NCI-H460 (cell line): Measurements from ENCODE around the gene SLC25A6. TPM values are rescaled to one million over a fixed set of nuclear protein-coding genes. Genes with fewer than 3 reads are reported as not detected.
"Not testable (repeated sequence)": the region's sequence is repeated elsewhere in the genome, so short reads cannot be mapped to it uniquely, and the experiment has no call there.

Experiments
- DNase-seq: peaks from one replicate; pipeline ENCODE4 v3.0.0-alpha.2; 2016; ENCODE audit warnings: low read depth; ENCODE audit errors: extremely low read depth
- total RNA-seq: library from RNA; depleted of rRNA; stranded (reverse); fragments of >200 nt; shearing (Covaris generic); gene quantifications from 2 replicates; pipeline ENCODE4 v1.2.3, GENCODE V29; 2014; rRNA removed

SLC25A6 gene
- total RNA-seq, 1 experiment from 2014 or later, result 553 TPM

- DNase-seq, result no peak
Observed at GRCh38 chrX:1355131-1356046, 36.5 kb downstream of the SLC25A6 start.

DNA sequence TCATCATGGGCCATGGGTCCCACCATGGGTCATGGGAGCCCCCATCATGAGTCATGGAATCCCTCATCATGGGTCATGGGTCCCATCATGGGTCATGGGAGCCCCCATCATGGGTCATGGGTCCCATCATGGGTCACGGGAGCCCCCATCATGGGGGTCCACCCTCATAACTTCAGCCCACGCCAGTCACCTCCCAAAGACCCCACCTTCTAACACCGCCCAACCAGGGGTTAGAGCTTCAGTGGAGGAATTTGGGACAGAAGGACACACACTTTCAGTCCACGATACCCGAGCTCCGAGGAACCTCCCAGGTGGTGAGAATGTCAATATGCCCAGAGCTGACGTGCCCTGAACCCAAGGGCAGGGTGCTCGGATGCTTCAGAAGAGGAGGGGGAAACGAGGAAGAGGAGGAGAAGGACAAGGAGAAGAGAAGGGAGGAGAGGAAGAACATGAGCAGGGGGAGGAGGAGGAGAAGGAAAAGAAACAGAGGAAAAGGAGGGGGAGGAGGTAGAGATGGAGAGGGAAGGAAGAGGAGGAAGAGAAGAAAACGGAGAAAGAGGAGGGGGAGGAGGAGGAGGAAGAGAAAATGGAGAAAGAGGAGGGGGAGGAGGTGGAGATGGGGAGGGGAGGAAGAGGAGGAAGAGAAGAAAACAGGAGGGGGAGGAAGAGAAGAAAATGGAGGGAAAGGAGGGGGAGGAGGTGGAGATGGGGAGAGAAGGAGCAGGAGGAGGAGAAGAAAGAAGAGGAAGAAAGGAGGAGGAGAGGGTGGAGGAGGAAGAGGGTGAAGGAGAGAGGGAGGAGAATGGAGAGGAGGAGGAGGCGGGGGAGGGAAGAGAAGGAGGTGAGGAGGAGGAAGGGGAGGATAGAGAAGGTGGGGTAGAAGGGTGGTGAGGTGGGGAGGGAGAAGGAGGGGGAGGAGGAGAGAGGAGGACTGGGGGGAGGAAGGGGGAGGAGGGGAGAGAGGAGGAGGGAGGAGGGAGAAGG, 37.6 kb downstream of the SLC25A6 start:
- DNase-seq, result no peak

- DNase-seq, result no peak
Observed at GRCh38 chrX:1351981-1352714, 39.8 kb downstream of the SLC25A6 start.

DNA sequence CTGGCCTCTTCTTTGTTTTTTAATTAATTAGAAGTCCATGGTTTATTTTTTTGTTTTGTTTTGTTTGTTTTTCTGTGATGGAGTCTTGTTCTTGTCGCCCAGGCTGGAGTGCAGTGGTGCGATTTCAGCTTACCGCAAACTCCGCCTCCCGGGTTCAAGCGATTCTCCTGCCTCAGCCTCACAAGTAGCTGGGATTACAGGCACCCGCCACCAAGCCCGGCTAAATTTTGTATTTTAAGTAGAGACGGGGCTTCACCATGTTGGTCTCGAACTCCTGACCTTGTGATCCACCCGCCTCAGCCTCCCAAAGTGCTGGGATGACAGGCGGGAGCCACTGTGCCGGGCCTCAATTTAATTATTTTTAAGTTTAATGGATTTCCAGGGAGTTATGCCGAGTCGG, 42.3 kb downstream of the SLC25A6 start:
- not testable (repeated sequence) for DNase-seq

DNA sequence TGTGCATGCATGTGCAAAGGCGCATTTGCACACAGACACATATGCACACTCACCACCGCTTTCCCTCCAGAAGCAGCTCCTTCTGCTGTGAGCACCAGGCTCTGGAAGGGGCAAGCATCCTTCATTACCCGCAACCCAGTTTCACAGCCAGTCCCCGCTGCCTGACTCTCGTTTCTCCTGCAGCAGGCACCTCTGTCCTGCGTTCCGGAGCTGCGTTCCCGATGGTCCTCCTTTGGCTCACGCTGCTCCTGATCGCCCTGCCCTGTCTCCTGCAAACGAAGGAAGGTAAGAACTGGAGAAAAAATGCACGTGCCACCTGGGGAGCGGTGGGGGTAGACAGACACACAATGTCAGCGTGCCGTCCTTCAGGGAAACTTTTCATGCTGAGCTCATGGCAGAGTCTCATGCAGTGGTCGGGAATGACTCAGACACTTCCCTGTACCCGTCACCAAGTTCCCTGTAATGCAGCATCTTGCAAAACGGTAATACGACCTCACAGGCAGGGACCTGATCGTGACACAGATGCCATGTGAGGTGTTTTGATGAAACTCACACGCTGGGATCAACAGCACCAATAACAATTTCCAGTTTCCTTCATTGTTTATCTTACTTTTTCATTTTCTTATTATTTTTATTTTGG, 50.2 kb downstream of the SLC25A6 start:
- no peak for DNase-seq

DNA sequence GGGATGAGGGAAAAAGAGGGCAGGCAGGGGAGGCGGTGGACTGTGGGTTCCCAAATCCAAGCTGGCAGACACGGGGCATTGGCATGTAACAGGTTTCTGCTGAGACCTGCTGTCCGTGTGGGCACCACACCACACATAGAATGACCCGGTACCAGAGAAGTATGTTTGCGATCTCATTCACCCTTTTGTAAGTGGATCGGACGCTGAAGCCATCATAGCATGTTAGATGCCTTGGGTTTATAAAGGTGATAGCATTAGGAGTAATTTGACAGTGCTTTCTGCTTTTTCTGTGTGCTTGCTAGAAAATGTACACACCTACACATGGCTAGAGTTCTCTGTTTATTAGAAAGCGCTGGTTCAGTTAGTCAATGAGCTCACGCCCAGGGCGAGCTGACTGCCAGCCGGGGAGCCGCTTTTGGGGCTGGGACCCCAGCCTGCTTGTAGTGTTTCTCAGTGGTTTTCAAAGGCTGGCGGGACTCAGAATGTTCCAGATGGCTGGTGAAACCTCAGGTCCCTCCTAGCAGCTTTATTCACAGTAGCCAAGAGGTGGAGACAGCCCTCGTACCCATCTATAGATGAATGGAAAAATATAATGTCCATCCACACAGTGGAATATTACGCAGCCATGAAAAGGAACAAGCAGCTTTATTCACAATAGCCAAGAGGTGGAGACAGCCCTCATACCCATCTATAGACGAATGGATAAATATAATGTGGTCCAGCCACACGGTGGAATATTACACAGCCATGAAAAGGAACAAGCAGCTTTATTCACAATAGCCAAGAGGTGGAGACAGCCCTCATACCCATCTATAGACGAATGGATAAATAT, 54.7 kb downstream of the SLC25A6 start:
- DNase-seq, result no peak

GRCh38 chrX:1336331-1336943, 55.5 kb downstream of the SLC25A6 start, which contains the start of gene IL3RA:
TSS of gene IL3RA (plus strand) at chrX:1336785. CDS start at chrX:1341766, 4,981 bp downstream.
- no peak for DNase-seq

Other genes starting within 250 kb of the SLC25A6 start
- 4.7 and 5.7 TPM in 2 replicates for gene CRLF2, start 179.5 kb downstream of the SLC25A6 start, total RNA-seq
- 69.6 and 70.4 TPM in 2 replicates for gene CSF2RA, start 123.3 kb downstream of the SLC25A6 start, total RNA-seq
- 0.27 and 0.40 TPM in 2 replicates for gene IL3RA, start 55.3 kb downstream of the SLC25A6 start, total RNA-seq
- 14.7 and 16.7 TPM in 2 replicates for gene ASMTL, start 60.8 kb upstream of the SLC25A6 start, total RNA-seq
- not detected in 2 replicates for gene P2RY8, start 145.1 kb upstream of the SLC25A6 start, total RNA-seq
- 36.0 and 37.9 TPM in 2 replicates for gene AKAP17A, start 199.5 kb upstream of the SLC25A6 start, total RNA-seq
- gene ASMT, start 222.9 kb upstream of the SLC25A6 start, total RNA-seq, result not detected in 2 replicates